Forelimb muscle (tissue), 1 donor: Measurements from ENCODE around the gene MYO9B. TPM values are rescaled to one million over a fixed set of nuclear protein-coding genes. Genes with fewer than 3 reads are reported as not detected.
"Not testable (repeated sequence)": the region's sequence is repeated elsewhere in the genome, so short reads cannot be mapped to it uniquely, and the experiment has no call there.

ENCODE experiments used
- DNase-seq: peaks from one replicate; pipeline ENCODE4 v3.0.0-alpha.2; 2013; ENCODE audit warnings: low read depth
- polyA plus RNA-seq: library from polyadenylated mRNA; unstranded; fragments of 120-200 nt; gene quantifications from one replicate; pipeline ENCODE4 v1.2.1, GENCODE V29; 2013; ENCODE audit not compliant: insufficient read length

MYO9B gene
- polyA plus RNA-seq, 1 donor, result 32.6 TPM

DNA sequence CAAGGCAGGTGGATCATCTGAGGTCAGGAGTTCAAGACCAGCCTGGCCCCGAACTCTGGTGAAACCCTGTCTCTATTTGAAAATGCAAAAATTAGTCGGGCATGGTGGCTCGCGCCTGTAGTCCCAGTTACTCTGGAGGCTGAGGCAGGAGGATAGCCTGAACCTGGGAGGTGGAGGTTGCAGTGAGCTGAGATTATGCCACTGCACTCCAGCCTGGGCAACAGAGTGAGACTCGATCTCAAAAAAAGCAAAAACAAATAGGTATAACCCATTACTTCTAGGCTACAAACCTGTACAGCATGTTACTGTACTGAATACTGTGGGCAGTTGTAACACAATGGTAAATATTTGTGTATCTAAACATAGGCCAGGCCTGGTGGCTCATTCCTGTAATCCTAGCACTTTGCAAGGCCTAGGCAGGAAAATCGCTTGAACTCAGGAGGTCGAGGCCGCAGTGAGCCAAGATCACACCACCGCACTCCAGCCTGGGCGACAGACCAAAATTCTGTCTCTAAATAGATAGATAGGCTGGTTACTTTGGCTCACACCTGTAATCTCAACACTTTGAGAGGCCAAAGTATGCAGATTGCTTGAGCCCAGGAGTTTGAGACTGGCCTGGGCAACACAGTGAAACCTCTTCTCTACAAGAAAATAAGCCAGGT, 63.5 kb downstream of the MYO9B start:
- no peak for DNase-seq

- not testable (repeated sequence) for DNase-seq
Measured at GRCh38 chr19:17144771-17145170, 69.2 kb downstream of the MYO9B start.

- no peak for DNase-seq
Measured at GRCh38 chr19:17145546-17146497, 70.2 kb downstream of the MYO9B start.

GRCh38 chr19:17148130-17148529, 72.6 kb downstream of the MYO9B start:
- no peak for DNase-seq

DNA sequence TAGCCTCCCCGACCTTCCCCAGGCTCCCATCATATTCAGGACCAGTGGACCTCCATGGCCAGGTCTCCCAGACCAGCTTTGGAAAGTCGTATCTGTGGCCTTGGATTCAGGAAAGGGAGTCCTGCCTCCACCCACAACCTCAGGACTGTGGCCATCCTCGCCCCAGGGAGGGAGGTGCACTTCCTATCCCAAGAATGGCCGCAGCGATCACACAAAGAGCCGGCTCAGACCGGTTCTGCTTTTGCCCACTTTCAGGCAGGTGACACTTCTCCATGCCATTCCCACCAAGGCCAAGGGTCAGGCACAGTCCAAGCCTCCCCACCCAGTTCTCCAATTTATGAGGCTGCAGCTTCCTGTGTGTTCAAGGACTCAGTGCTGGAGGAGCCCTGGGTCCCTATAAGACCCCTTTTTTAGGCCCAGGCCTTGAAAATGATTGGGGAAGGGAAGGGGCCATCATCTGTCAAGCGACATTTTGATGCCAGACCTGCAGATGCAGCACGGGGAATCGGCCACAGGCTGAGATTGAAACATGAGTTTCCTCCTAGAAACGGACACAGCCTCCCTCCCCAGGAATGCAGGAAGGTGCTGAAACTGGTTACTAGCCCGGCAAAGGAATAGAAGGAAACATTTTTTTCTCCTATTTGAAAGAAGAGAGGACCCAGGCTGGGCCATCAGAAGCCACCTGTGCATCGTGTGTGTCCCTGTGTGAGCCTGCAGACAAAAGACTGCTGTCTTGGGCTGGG, 74.0 kb downstream of the MYO9B start:
- no peak for DNase-seq

GRCh38 chr19:17153996-17154395, 78.4 kb downstream of the MYO9B start:
- DNase-seq, result no peak

GRCh38 chr19:17155251-17155650, 79.7 kb downstream of the MYO9B start:
- DNase-seq, result no peak

GRCh38 chr19:17156296-17156946, 80.8 kb downstream of the MYO9B start:
- no peak for DNase-seq

GRCh38 chr19:17156947-17157302, 81.3 kb downstream of the MYO9B start:
- no peak for DNase-seq

- no peak for DNase-seq
Measured at GRCh38 chr19:17158584-17158983, 83.0 kb downstream of the MYO9B start.

GRCh38 chr19:17159466-17160393, 84.2 kb downstream of the MYO9B start:
- DNase-seq, result no peak

DNA sequence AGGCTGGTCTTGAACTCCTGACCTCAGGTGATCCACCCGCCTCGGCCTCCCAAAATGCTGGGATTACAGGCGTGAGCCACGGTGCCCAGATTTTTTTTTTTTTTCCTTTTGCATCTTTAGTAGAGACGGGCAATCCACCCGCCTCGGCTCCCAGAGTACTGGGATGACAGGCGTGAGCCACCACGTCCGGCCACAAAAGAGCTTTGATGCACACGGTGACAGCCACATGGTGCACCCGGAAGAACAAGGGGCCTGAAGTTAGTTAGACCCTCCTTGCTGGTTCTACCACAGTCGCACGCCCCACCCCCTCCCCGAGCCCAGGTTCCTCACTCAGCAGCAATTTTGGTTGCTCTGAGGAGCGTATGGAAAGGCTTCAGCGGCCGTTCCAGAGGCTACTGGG, 85.3 kb downstream of the MYO9B start:
- DNase-seq, result no peak

DNA sequence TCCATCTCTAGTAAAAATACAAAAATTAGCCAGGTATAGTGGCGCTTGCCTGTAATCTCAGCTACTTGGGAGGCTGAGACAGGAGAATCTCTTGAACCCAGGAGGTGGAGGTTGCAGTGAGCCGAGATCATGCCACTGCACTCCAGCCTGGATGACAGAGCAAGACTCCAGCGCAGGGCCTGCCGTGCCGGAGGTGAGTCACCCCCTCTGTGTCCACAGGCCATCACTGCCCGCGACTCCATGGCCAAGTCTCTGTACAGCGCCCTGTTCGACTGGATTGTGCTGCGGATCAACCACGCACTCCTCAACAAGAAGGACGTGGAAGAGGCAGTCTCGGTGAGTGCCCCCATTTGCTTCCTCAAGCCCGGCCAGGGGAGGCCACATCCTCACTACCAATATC, 86.6 kb downstream of the MYO9B start:
- DNase-seq, result not testable (repeated sequence)

DNA sequence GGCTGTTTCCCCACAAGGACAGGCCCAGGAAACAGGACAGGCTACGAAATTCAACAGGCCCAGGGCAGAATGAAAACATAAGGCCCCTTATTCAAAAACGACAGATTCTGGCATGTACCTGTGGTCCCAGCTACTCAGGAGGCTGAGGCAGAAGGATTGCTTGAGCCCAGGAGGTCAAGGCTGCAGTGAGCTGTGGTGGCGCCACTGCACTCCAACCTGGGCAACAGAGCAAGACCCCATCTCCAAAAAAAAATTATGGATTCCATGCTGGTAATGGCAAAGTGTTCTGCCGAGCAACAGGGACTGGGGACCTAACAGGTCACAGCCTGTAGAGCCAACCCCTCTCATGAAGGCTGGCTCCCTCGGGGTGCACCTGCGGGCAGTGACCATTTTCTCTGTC, 87.0 kb downstream of the MYO9B start:
- DNase-seq, result no peak

- DNase-seq, result no peak
Measured at GRCh38 chr19:17163652-17164051, 88.1 kb downstream of the MYO9B start.

DNA sequence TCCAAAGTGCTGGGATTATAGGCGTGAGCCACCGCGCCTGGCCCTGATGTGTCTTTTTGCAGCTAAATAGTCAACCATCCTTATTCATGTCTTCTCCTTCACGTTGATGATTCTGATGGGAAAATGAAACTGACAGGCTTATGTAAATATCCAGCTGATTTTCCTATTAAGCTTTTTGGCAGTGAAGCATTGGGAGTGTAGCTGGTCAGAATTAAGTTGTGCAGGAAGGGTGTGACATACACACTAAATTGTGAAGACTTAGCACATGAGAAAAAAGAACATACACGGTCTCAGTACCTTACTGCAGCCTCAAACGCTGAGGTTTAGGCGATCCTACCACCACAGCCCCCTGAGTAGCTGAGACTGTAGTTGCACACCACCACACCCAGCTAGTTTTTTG, 89.1 kb downstream of the MYO9B start:
- DNase-seq, result no peak

GRCh38 chr19:17165715-17166114, 90.1 kb downstream of the MYO9B start:
- DNase-seq, result no peak

DNA sequence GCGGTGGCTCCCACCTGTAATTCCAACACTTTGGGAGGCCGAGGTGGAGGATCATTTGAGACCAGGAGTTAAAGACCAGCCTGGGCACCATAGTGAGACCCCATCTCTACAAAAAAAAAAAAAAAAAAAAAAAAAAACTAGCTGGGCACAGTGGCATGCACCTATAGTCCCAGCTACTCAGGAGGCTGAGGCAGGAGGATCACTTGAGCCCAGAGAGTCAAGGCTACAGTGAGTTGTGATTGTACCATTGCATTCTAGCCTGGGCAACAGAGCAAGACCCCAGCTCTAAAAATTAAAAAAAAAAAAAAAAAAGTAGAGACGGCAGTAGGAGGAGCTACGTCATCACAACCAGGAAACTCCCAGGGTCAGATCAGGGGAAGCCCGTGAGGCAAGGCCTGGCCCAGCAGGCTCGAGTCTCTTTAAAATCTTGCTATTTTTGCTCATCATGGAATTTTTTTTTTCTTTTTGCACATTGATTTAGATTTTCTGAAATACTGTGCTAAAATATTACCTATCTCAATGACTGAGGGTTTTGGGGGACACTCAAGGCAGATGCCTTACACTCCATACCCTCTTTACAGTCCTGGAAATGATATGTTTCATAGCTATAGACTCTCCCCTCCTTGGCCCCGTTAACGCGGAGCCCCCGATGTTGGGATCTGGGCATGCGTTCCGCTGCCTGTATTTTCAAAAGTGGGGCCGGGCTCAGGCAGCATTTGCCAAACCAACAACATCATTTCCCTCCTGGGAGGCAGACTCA, 95.1 kb downstream of the MYO9B start:
- DNase-seq, result no peak

DNA sequence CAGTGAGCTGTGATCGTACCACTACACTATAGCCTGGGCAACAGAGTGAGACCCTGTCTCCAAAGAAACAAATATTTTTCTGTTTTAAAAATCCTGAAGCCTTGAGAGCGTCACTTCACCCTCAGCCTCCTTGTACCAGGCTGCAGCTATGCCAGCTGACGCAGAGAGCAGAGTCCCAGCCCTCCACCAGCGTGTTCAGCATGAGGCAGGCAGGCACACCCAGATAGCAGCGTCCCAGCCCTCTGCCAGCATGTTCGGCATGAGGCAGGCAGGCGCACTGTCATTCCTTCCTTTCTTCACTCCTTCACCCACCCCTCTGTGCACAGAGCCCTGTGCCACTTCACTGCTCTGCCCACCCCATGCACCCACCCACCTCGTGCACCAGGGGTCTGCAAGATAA, 96.3 kb downstream of the MYO9B start:
- DNase-seq, result no peak
